Loucy (cell line): ENCODE results near the gene RNFT2.

Source experiments
- CTCF ChIP-seq: fragments of 200-600 bp; sonication (generic); conservative IDR thresholded peaks from 2 replicates; pipeline ENCODE4 v1.5.1; 2014; ENCODE audit warnings: mild to moderate bottlenecking, antibody characterized with exemption, low read length
- EZH2phosphoT487 ChIP-seq: fragments of 200-600 bp; IDR thresholded peaks from 2 replicates; pipeline ENCODE4 v1.6.1; 2018; ENCODE audit warnings: antibody characterized with exemption, mild to moderate bottlenecking, moderate library complexity, borderline replicate concordance

- TF ChIP-seq CTCF (no peak), EZH2phosphoT487 (no peak)
Measured at GRCh38 chr12:116701432-116701831, 36.7 kb upstream of the RNFT2 start.
